Measurements from ENCODE around the gene GRAMD1A.

DNA sequence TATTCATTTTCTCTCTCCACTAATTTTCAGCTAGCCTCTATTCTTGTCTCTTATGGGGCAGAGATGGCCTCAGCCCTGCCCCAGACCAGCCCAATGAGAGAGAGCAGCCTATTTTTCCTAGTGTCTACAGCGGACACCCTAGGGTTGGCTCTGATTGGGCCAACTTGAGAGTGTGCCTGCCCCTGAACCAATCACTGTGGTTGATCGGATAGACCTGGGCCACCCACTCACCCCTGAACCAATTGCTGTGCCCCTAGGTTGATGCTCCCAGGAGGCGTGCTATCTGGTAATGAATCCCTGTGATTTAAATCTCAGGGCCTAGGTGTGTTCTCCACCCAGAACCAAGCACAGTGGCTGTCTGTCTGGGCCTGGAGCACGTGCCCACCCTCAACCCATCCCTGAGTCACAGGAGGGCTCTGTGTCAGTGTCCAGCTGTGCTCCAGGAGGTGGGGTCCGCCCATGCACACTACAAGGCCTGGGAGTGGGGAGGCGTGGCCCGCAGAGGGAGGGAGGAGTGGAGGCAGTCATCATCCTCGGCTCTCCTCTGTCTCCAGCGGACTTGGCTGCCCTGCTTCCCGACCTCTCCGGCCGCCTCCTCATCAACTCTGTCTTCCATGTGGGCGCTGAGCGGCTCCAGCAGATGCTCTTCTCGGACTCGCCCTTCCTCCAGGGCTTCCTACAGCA is 15.3 kb downstream of the GRAMD1A start:
- TF ChIP-seq, protein P1, sequence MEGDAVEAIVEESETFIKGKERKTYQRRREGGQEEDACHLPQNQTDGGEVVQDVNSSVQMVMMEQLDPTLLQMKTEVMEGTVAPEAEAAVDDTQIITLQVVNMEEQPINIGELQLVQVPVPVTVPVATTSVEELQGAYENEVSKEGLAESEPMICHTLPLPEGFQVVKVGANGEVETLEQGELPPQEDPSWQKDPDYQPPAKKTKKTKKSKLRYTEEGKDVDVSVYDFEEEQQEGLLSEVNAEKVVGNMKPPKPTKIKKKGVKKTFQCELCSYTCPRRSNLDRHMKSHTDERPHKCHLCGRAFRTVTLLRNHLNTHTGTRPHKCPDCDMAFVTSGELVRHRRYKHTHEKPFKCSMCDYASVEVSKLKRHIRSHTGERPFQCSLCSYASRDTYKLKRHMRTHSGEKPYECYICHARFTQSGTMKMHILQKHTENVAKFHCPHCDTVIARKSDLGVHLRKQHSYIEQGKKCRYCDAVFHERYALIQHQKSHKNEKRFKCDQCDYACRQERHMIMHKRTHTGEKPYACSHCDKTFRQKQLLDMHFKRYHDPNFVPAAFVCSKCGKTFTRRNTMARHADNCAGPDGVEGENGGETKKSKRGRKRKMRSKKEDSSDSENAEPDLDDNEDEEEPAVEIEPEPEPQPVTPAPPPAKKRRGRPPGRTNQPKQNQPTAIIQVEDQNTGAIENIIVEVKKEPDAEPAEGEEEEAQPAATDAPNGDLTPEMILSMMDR (IDR thresholded peaks at IDR 0.05; ENCODE audit: insufficient read depth, low read depth, low read length), result no peak
- TF ChIP-seq EZH2 (IDR thresholded peaks at IDR 0.05; ENCODE audit: insufficient read depth, low read length), result no peak

Measured in astrocyte (in vitro differentiated cells and primary cell).